ENCODE results near the gene RMRP. TPM values are rescaled to one million over a fixed set of nuclear protein-coding genes. Genes with fewer than 3 reads are reported as not detected.

Gene RMRP
- total and polyA plus RNA-seq, 9 of the 15 experiments (the other 6 are each of a cell fraction or from before 2014, with no cell fraction given): 75.7 to 89,974 (median 13,378) TPM; not detected in 3

GRCh38 chr9:35657546-35658136, at the start of gene RMRP (continued):
- TF ChIP-seq ZBTB40 (IDR thresholded peaks at IDR 0.05) (peak; percentile 84), ZBTB40 (CRISPR knock-in tag; IDR thresholded peaks at IDR 0.05) (no peak), RUNX1 (IDR thresholded peaks at IDR 0.05; ENCODE audit: low read depth) (0 out of 2 replicates have a peak, but pooled peaks have one; percentile 32), ZSCAN29 (IDR thresholded peaks at IDR 0.05) (peak; percentile 77), SMARCA4 (IDR thresholded peaks at IDR 0.05) (peak; percentile 28; the same call in 1 of the 2 replicates), ZNF518B (CRISPR knock-in tag; IDR thresholded peaks at IDR 0.05) (no peak), GTF2F1 (IDR thresholded peaks at IDR 0.05; ENCODE audit: low read depth, low read length) (no peak), ID3 (CRISPR knock-in tag; IDR thresholded peaks at IDR 0.05) (no peak), ID3 (tag; IDR thresholded peaks at IDR 0.05) (peak; percentile 71; the same call in 1 of the 2 replicates), SMARCC2 (IDR thresholded peaks at IDR 0.05; ENCODE audit: low read depth) (no peak), BHLHE40 (IDR thresholded peaks at IDR 0.05; ENCODE audit: low read length) (peak; percentile 96), ATF1 (CRISPR knock-in tag; IDR thresholded peaks at IDR 0.05) (peak; percentile 39; the same call in 1 of the 2 replicates), ATF1 (tag; IDR thresholded peaks at IDR 0.05) (peak; percentile 96), DDX20 (tag; IDR thresholded peaks at IDR 0.05; ENCODE audit: low read depth) (no peak), ZBTB26 (CRISPR knock-in tag; IDR thresholded peaks at IDR 0.05) (no peak)
